ENCODE measurements around the gene WBP1L.
A peak's percentile ranks its signal among the peaks of the same experiment; 100 is the strongest.

WBP1L gene

DNA sequence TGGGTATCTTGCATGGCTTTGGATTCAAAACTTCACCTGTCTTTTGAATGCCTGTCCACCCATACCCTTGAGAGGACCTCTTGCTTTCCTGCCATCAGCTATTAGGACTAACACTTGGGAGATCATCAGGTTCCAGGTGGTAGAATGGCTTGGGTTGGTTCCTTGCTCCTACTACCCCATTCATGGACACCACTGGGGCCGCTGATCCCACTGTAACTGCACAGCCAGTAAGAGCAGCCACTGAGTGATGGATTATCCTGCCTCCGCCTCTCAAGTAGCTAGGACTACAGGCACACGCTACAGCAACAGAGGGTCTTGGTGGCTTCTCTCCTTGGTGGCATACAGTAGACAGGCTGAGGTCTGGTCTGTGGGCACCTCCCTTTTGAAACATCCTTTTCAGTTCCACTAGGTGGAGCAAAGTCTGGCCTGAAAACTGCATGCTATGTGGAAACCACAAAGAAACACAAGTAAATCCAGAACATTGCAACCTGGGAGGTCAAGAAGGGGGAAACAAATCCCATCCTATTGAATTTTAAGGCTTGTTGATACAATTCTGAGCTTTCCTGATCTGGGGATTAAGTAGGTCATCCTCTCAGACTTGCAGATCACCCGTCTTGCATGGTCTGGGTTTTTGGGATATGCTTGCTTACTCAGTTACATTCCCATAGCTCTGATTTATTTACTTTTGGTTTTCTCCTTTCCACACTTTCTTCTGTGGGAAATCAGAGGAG, 9.4 kb downstream of the WBP1L start:
- H3K79me2 ChIP-seq (ENCODE audit: control insufficient read depth, low read length) = peaks cover 61% of the 10 kb centered on the region
- H4K20me1 ChIP-seq (ENCODE audit: control insufficient read depth, insufficient read depth, low read depth, low read length) = 0 out of 2 replicates have a peak, but pooled peaks cover 5% of the 10 kb centered on the region
- no peak overlapping the region for H3K4me2 ChIP-seq (ENCODE audit: low read length)

DNA sequence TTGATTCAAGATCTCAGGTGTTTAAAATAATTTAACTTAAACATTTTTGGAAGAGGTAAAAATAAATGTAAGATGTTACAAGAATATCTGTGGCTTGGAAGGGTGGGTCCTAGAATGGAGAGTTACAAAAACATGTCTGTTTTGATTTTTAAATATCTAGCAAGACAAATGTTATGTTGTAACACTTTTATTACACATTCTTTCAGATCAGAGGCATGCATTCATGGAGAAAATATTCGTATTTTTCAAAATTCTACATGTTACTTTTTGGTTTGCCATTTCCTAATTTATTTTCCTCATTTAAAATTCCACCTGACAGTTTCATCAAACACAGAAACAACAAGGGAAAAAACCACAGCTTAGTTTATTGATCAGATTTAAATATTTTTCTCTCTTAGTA, 10.0 kb downstream of the WBP1L start:
- no peak overlapping the region for H3K27ac ChIP-seq (ENCODE audit: low read depth, low read length)
- H3K4me2 ChIP-seq (ENCODE audit: low read length) = no peak overlapping the region

More for the DNA sequence above, 9.4 kb downstream of the WBP1L start:
- H3K27ac ChIP-seq (ENCODE audit: low read depth, low read length) = no peak overlapping the region
- no peaks in the 10 kb centered on the region for H3K4me1 ChIP-seq (ENCODE audit: control insufficient read depth, low read length)
- no peaks in the 10 kb centered on the region for H3K27me3 ChIP-seq (ENCODE audit: control insufficient read depth, low read length)
- H3F3A ChIP-seq (ENCODE audit: control insufficient read depth, insufficient read depth) = no peaks in the 10 kb centered on the region
- H3K9me2 ChIP-seq (replicated peaks; ENCODE audit: control insufficient read depth, low read length) = no peaks in the 10 kb centered on the region
- H3K4me3 ChIP-seq (ENCODE audit: low read length) = no peak overlapping the region
- TF ChIP-seq EZH2phosphoT487 (IDR thresholded peaks at IDR 0.05; ENCODE audit: borderline replicate concordance, low read length) (no peak), CTCF (IDR thresholded peaks at IDR 0.05; ENCODE audit: low read depth, low read length, poor library complexity, severe bottlenecking) (peak; percentile 70)
- H3K9me3 ChIP-seq (ENCODE audit: control insufficient read depth, insufficient read depth, low read length) = no peaks in the 10 kb centered on the region
- no peaks in the 10 kb centered on the region; the same call in 1 of the 2 replicates for H3K36me3 ChIP-seq (ENCODE audit: control insufficient read depth, low read length)

DNA sequence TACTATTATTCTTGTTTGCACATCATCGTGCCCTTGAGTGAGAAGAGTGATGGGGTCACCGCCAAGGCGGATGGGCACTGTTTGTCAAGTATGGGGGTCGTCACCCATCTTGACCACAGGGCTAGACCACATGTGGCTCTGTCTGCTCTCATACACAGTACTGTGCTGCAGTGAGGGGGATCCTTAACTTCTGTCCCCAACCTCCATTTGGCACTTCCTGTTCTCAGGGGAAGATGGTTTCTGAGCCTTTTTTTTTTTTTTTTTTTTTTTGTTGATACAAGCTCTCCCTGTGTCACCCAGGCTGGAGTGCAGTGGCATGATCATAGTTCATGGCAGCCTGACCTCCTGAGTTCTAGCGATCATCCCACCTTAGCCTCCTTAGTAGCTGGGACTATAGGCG, 13.6 kb downstream of the WBP1L start:
- TF ChIP-seq EZH2phosphoT487 (IDR thresholded peaks at IDR 0.05; ENCODE audit: borderline replicate concordance, low read length) = no peak
- no peak overlapping the region for H3K4me3 ChIP-seq (ENCODE audit: low read length)

More for the DNA sequence above, 10.0 kb downstream of the WBP1L start:
- H3K4me1 ChIP-seq (ENCODE audit: control insufficient read depth, low read length) = no peaks in the 10 kb centered on the region
- no peak overlapping the region for H3K4me3 ChIP-seq (ENCODE audit: low read length)
- no peaks in the 10 kb centered on the region; the same call in 1 of the 2 replicates for H3K36me3 ChIP-seq (ENCODE audit: control insufficient read depth, low read length)
- H4K20me1 ChIP-seq (ENCODE audit: control insufficient read depth, insufficient read depth, low read depth, low read length) = 0 out of 2 replicates have a peak, but pooled peaks cover 5% of the 10 kb centered on the region
- no peak for TF ChIP-seq EZH2phosphoT487 (IDR thresholded peaks at IDR 0.05; ENCODE audit: borderline replicate concordance, low read length)
- TF ChIP-seq CTCF (IDR thresholded peaks at IDR 0.05; ENCODE audit: low read depth, low read length, poor library complexity, severe bottlenecking) = no peak
- H3F3A ChIP-seq (ENCODE audit: control insufficient read depth, insufficient read depth) = no peaks in the 10 kb centered on the region
- no peaks in the 10 kb centered on the region for H3K9me2 ChIP-seq (replicated peaks; ENCODE audit: control insufficient read depth, low read length)
- no peaks in the 10 kb centered on the region for H3K27me3 ChIP-seq (ENCODE audit: control insufficient read depth, low read length)
- H3K79me2 ChIP-seq (ENCODE audit: control insufficient read depth, low read length) = peaks cover 60% of the 10 kb centered on the region
- H3K9me3 ChIP-seq (ENCODE audit: control insufficient read depth, insufficient read depth, low read length) = no peaks in the 10 kb centered on the region

More for the DNA sequence above, 13.6 kb downstream of the WBP1L start:
- Histone ChIP-seq H3K9me2 (replicated peaks; ENCODE audit: control insufficient read depth, low read length) (no peaks in the 10 kb centered on the region), H4K20me1 (ENCODE audit: control insufficient read depth, insufficient read depth, low read depth, low read length) (0 out of 2 replicates have a peak, but pooled peaks cover 5% of the 10 kb centered on the region), H3K9me3 (ENCODE audit: control insufficient read depth, insufficient read depth, low read length) (no peaks in the 10 kb centered on the region), H3K79me2 (ENCODE audit: control insufficient read depth, low read length) (peaks cover 56% of the 10 kb centered on the region), H3K4me1 (ENCODE audit: control insufficient read depth, low read length) (no peaks in the 10 kb centered on the region), H3K27ac (ENCODE audit: low read depth, low read length) (no peak overlapping the region), H3F3A (ENCODE audit: control insufficient read depth, insufficient read depth) (no peaks in the 10 kb centered on the region), H3K4me2 (ENCODE audit: low read length) (no peak overlapping the region), H3K36me3 (ENCODE audit: control insufficient read depth, low read length) (no peaks in the 10 kb centered on the region; the same call in 1 of the 2 replicates), H3K27me3 (ENCODE audit: control insufficient read depth, low read length) (no peaks in the 10 kb centered on the region)

Data from DOHH2 (cell line).